Epithelial cell of proximal tubule (primary cell): ENCODE data around the gene USP21. TPM values are rescaled to one million over a fixed set of nuclear protein-coding genes. Genes with fewer than 3 reads are reported as not detected.
A peak's percentile ranks its signal among the peaks of the same experiment; 100 is the strongest.

Experiments
- DNase-seq: peaks from one replicate; pipeline ENCODE4 v3.0.0-alpha.2; 2011; ENCODE audit warnings: low read depth
- H3K4me3 ChIP-seq: 2 replicates; pipeline ENCODE4 v1.5.1; 2011; ENCODE audit warnings: low read depth, mild to moderate bottlenecking, low read length
- total RNA-seq: library from RNA; depleted of rRNA; stranded (reverse); fragments of >200 nt; gene quantifications from 2 replicates; pipeline ENCODE4 v1.2.3, GENCODE V29; 2015
- TF ChIP-seq, protein P1 (sequence below): conservative IDR thresholded peaks from 2 replicates; pipeline ENCODE4 v1.5.1; 2012; ENCODE audit warnings: low read depth, mild to moderate bottlenecking, low read length

Gene USP21
- total RNA-seq, 1 donor from 2014 or later = 20.6 TPM

DNA sequence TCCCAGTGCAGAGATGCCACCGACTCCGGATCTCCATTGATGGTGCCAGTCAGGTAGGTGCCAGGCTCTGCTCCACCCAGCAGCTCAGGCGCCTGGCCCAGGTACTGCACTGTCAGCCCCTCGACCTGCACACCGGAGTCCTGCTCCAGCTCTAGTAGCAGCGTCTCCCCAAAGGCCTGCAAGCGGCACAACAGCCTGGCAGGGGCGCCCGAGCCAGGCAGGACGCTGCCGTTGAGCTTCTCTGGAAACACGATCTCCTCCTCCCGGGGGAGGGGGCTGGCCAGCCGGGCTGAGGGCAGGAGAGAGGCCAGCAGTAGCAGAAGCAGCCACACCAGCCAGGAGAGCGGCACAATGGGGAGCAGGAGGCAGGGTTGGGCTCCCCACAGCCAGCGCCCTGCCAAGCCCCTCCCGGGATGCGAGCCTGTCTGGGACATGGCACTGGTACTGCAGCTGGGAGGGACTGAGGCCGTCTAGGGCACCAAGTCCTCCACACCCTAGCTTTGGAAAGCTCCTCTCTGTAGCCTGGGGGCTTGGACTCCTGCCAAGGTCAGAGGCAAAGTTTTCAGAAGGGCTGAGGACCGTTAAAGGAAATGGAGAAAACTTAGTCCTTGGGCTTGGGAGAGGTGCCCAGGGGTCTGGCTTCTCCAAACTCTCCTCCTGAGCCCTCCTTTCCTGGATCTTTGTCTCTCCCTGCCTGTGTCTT lies 39.0 kb downstream of the USP21 start:
- no peak for DNase-seq
- H3K4me3 ChIP-seq = no peak overlapping the region
- TF ChIP-seq, protein P1, sequence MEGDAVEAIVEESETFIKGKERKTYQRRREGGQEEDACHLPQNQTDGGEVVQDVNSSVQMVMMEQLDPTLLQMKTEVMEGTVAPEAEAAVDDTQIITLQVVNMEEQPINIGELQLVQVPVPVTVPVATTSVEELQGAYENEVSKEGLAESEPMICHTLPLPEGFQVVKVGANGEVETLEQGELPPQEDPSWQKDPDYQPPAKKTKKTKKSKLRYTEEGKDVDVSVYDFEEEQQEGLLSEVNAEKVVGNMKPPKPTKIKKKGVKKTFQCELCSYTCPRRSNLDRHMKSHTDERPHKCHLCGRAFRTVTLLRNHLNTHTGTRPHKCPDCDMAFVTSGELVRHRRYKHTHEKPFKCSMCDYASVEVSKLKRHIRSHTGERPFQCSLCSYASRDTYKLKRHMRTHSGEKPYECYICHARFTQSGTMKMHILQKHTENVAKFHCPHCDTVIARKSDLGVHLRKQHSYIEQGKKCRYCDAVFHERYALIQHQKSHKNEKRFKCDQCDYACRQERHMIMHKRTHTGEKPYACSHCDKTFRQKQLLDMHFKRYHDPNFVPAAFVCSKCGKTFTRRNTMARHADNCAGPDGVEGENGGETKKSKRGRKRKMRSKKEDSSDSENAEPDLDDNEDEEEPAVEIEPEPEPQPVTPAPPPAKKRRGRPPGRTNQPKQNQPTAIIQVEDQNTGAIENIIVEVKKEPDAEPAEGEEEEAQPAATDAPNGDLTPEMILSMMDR = no peak

DNA sequence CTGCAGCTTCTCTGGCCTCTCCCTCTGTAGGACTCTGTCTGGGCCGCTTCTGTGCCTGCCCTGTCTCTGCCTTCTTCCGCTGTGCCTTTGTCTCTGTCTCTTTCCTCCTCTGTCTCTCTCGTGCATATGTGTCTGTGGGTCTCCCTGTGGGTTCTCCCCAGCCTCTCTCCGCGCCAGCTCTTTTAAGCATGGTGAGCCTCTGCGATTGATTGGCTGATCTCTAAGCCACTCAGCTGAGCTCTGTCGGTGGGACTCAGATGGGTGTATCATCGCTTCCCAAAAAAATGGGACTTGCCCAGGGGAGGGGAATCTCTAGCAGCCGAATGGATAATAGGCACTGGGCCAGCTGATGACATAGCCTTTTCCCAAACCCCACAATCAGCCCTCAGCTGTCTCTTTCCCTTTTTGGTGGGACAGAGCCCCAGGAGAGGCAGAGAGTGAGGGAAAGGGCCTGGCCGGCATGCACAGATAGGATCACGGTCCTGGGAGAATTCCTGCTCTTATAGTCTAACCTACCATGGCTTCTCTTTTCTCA lies 39.7 kb downstream of the USP21 start, which contains the start of gene ADAMTS4:
Gene ADAMTS4, minus strand, starts transcription at position 158 of the 535 bp plus-strand sequence. CDS start 427 bp downstream, outside the sequence.
- no peak for DNase-seq
- H3K4me3 ChIP-seq = no peak within 1 kb of the TSS
- TF ChIP-seq, protein P1 = no peak

DNA sequence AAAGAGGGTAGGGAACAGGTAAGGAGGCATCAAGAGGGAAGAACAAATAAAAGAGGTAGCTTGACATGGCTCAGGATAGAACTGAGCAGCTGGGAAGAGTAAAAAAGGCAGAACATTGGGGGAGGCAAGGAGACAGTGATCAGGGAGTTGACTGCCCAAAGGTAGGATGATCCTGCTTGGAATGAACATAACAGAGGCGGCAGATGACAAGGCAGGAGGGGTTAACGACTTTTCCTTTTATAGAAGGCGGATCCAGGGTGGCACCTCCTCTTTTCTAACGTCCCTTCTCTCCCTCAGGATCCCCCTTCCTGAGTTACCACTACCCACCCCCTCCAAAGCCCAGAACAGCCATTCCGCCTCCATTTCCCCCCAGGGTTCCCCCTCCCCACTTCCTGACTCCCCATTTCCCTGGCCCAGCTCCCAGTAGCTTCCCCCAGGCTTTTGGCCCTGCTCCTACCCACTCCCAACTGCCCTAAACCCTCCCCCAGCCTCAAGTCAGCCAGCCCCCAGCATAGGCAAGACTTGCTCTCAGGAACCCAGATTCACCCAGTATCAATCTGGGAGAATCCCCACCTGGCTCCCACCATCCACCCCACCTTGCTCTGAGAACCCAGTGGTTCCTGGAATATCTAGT lies 40.3 kb downstream of the USP21 start:
- no peak overlapping the region for H3K4me3 ChIP-seq
- no peak for DNase-seq
- TF ChIP-seq, protein P1 = no peak

DNA sequence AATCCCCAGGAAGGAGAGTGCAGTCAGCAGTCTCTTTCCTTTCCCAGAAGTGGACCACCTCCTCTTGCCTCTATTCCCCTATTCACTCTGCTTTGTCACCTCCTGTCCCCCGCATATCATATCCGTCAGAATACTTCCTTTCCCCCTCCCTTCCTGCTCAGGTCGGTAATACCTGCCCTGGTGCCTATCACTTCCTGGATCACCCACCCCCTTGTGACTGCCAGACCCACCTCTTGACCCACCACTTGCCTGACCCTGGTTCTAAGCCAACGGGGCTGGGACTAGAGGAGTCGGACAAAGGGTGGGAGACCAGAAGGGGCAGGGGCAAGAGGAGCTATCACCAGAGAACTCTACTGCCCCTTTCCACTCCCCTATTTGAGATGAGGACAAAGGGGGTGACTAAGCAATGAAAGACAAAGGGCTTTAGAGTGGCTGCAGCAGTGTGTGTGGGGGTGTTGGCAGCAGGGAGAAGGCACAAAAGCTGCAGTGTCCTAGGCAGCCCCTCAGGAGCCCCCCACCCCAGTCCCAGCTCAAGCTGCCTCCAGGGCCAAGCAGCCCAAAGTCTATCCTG lies 41.2 kb downstream of the USP21 start:
- TF ChIP-seq, protein P1 = no peak
- no peak overlapping the region for H3K4me3 ChIP-seq
- no peak for DNase-seq

DNA sequence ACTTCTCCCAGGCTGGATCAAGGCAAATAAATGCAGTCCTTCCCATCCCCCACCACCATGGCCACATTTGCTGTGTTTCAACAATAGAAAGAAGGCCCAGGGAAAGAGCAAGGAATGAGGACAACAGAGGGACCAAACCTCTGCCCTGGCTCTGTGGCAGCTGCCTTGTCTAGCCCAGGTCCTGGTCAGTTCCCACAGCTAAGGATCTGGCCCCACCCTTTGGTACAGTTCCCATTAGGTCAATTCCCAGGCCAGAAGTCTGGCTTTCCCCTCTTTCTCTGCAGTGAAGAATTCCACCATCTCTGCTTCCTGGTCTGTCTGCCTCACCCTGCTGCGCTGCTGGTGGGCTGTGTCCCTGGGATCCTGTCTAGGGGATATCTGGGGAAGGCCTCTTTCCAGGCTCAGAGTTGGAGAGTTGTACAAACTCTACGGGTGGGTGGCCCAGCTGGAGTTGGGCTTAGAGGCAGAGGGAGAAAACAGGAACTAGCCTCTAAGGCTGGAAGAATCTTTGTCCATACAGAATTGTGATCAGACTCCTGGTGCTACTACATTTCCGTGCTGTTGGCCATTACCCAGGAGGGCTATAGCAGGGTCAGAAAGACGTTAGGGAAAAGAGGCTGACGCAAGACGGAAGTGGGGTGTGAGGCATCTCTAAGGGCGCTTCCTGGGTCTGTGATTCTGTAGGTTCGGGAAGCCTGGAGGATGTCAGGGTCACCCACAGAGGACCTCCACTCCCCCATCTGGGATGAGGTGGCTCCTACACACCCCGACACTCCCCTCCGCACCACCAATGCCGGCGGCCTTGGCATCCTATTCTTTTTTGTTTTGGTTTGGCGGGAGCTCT lies 41.9 kb downstream of the USP21 start:
- H3K4me3 ChIP-seq = peak overlapping the region; percentile 88
- no peak for DNase-seq
- TF ChIP-seq, protein P1 = no peak

DNA sequence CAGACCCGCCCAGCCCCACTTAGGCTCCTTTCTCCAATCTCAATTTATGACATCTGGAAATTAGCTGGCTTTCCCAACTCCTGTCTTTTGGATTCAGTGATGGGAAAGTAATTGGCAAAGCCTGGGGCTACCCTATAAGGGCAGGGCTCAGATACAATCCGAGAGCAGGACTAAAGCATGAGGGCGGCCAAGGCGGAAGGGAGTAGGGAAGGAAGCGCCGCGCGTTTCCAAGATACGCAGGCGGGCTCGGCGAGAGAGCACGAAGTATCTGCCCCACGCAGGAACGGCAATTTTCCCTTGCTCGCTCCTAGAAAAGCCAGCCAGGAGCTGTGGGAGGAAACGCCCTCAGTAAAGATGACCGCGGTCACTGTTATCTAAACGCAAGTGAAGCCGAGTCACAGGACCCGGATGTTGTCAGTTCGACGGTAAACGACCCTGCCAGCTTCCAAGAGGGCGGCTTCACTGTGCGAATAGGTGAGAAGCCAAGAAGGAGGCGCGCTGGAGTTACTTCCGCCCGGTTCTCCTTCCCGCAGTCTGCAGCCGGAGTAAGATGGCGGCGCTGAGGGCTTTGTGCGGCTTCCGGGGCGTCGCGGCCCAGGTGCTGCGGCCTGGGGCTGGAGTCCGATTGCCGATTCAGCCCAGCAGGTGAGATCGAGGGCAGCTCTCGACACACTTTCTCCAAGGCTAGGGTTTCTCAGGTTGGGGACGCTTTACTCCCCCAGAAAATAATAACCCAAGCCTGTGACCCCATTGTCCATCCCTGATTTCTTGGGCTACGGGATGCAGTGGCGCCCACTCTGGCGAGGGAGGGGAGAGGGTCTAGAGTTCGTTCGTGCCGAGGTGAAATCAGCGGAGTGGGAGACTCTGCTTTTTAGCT lies 42.8 kb downstream of the USP21 start, which contains the start of gene NDUFS2:
Gene NDUFS2, plus strand, starts transcription at position 532 of the 877 bp plus-strand sequence. Its CDS starts 19 bp downstream, at position 551.
- peak; percentile 87 for DNase-seq
- TF ChIP-seq, protein P1 = peak; percentile 39
- H3K4me3 ChIP-seq = peak within 1 kb of the TSS; percentile 88
